DOHH2 (cell line): ENCODE results near the gene CCDC8.

Source experiments
- CTCF ChIP-seq: fragments of 200-600 bp; sonication (generic); IDR thresholded peaks from one replicate; pipeline ENCODE4 v1.5.1; 2014; ENCODE audit warnings: antibody characterized with exemption, mild to moderate bottlenecking, low read depth, low read length; ENCODE audit not compliant: poor library complexity, severe bottlenecking
- EZH2phosphoT487 ChIP-seq: fragments of 200-600 bp; sonication (generic); IDR thresholded peaks from 2 replicates; pipeline ENCODE4 v1.6.1; 2017; ENCODE audit warnings: borderline replicate concordance, mild to moderate bottlenecking, antibody characterized with exemption, low read length, moderate library complexity, mixed read lengths

DNA sequence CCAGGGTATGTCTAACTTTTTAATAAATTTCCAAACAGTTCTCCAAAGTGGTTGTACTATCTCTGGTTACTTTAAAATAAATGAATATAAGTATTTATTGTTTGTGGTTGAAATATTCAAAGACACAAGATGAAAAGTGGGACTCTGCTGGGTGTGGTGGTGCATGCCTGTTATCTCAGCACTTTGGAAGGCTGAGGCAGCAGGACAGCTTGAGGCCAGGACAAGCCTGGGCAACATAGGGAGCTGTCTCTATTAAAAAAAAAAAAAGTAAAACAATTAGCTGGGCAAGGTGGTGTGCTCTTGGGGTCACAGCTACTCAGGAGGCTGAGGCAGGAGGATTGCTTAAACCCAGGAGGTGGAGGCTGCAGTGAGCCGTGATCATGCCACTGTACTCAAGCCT, 47.6 kb upstream of the CCDC8 start:
- TF ChIP-seq CTCF: no peak
- no peak for TF ChIP-seq EZH2phosphoT487
